K562 (cell line): ENCODE measurements around the gene ITPR2. TPM values are rescaled to one million over a fixed set of nuclear protein-coding genes. Genes with fewer than 3 reads are reported as not detected.

Experiments used
- ATAC-seq: fragments of 200-7000 bp; cut with Tn5 transposase; 3 replicates; pipeline ENCODE4 v1.9.1; 2020; ENCODE audit warnings: moderate library complexity
- BruUV-seq: library from RNA; stranded (reverse); fragments of 400-500 nt; replicated peaks from 2 replicates; lab custom pipeline; 2021; lab: Mats Ljungman, UMichigan
- CTCF ChIA-PET: fragments of 300-600 bp; formaldehyde crosslinking; extraction: SDS; loops from one replicate; lab custom pipeline; 2021; ENCODE audit warnings: low intra/inter-chr PET ratio; lab: Yijun Ruan, JAX
- POLR2A ChIA-PET: fragments of 300-600, 350-650 bp; sonication (Branson Sonifier 250); formaldehyde crosslinking; extraction: SDS; loops from one replicate; lab custom pipeline; 2021; ENCODE audit warnings: antibody characterized with exemption, inconsistent platforms; lab: Yijun Ruan, JAX
- DNase-seq, 4 experiments: peaks; one replicate each; pipeline versions ENCODE4 v3.0.0 to v3.0.0-alpha.2; 2011 to 2018; ENCODE audit warnings: low spot score in 3 of 4, mixed read lengths in 3 of 4; ENCODE audit errors: extremely low read depth in 1 of 4
- FAIRE-seq: peaks from 2 replicates; lab custom pipeline; 2011; peaks lifted over from hg19 to GRCh38; lab: Jason Lieb, UNC
- H2AFZ ChIP-seq: 2 replicates; pipeline ENCODE4 v1.6.0; 2011; ENCODE audit warnings: low read depth, low read length, control low read depth, inconsistent platforms
- H3K27ac ChIP-seq: fragments of 200-600 bp; 3 replicates; pipeline ENCODE4 v1.8.0; 2011; ENCODE audit warnings: low read depth, mild to moderate bottlenecking, control low read depth, inconsistent platforms, low read length, moderate library complexity, mixed read lengths; ENCODE audit errors: extremely low read depth
- H3K27me3 ChIP-seq, 2 experiments: fragments of 300-600 bp in 1 of 2; 2 replicates in 1 of 2; 3 replicates in 1 of 2; pipeline versions ENCODE4 v1.6.0 to v1.8.0; 2011; ENCODE audit warnings: inconsistent platforms in 2 of 2, low read length in 2 of 2, mild to moderate bottlenecking in 1 of 2, mixed read lengths in 1 of 2, moderate library complexity in 1 of 2; ENCODE audit not compliant: control insufficient read depth in 2 of 2, insufficient read depth in 2 of 2
- H3K36me3 ChIP-seq: fragments of 300-600 bp; 3 replicates; pipeline ENCODE4 v1.8.0; 2011; ENCODE audit warnings: mild to moderate bottlenecking, low read length, inconsistent platforms; ENCODE audit not compliant: control insufficient read depth, insufficient read depth
- H3K4me1 ChIP-seq, 2 experiments: fragments of 200-600 bp in 1 of 2; replicated peaks in 1 of 2; 2 replicates in 1 of 2; 3 replicates in 1 of 2; pipeline versions ENCODE4 v1.5.1 to v1.8.0; 2011; ENCODE audit warnings: inconsistent platforms in 2 of 2, low read length in 2 of 2, mild to moderate bottlenecking in 1 of 2, mixed read lengths in 1 of 2, moderate library complexity in 1 of 2; ENCODE audit not compliant: control insufficient read depth in 2 of 2, insufficient read depth in 2 of 2
- H3K4me2 ChIP-seq: 2 replicates; pipeline ENCODE4 v1.6.1; 2011; ENCODE audit warnings: low read length, control low read depth, inconsistent platforms, mixed read lengths; ENCODE audit not compliant: insufficient read depth
- H3K4me3 ChIP-seq: fragments of 200-600 bp; sonication (generic), shearing (Covaris generic); 2 replicates; pipeline ENCODE4 v1.5.1; 2016; ENCODE audit warnings: control low read depth, inconsistent platforms
- H3K79me2 ChIP-seq: fragments of 200-600 bp; 3 replicates; pipeline ENCODE4 v1.8.0; 2011; ENCODE audit warnings: low read length, inconsistent platforms; ENCODE audit not compliant: control insufficient read depth, insufficient read depth
- H3K9ac ChIP-seq, 2 experiments: 2 replicates each; pipeline versions ENCODE4 v1.6.0 to v1.6.1; 2011; ENCODE audit warnings: low read depth in 2 of 2, low read length in 2 of 2, control low read depth in 1 of 2, inconsistent platforms in 1 of 2, mild to moderate bottlenecking in 1 of 2, mixed read lengths in 1 of 2; ENCODE audit not compliant: insufficient read depth in 1 of 2
- H3K9me1 ChIP-seq: one replicate; pipeline ENCODE4 v1.6.0; 2011; ENCODE audit warnings: inconsistent platforms, mild to moderate bottlenecking, low read length, moderate library complexity; ENCODE audit not compliant: control insufficient read depth, insufficient read depth
- H3K9me3 ChIP-seq: replicated peaks from 2 replicates; pipeline ENCODE4 v1.5.1; 2011; ENCODE audit warnings: low read depth, low read length, inconsistent platforms; ENCODE audit not compliant: control insufficient read depth, insufficient read depth
- H4K20me1 ChIP-seq: replicated peaks from 2 replicates; pipeline ENCODE4 v1.6.1; 2011; ENCODE audit warnings: low read length, inconsistent platforms, mixed read lengths; ENCODE audit not compliant: control insufficient read depth, insufficient read depth
- CBX5 ChIP-seq: IDR thresholded peaks from 2 replicates; pipeline ENCODE4 v1.6.1; 2014; ENCODE audit warnings: low read depth, borderline replicate concordance
- KAT7 ChIP-seq: sonication (generic); formaldehyde crosslinking; IDR thresholded peaks from 2 replicates; pipeline ENCODE4 v1.8.0; 2022; ENCODE audit warnings: missing genetic modification reagents, mild to moderate bottlenecking, borderline replicate concordance
- KDM5B ChIP-seq: fragments of 200-600 bp; sonication (generic); IDR thresholded peaks from 2 replicates; pipeline ENCODE4 v1.6.1; 2012; ENCODE audit warnings: low read depth, mild to moderate bottlenecking, moderate library complexity, low read length, control low read depth, inconsistent platforms; ENCODE audit not compliant: insufficient replicate concordance
- THAP12 ChIP-seq: fragments of 250-450 bp; sonication (Bioruptor Pico); IDR thresholded peaks from 2 replicates; pipeline ENCODE4 v1.9.0; 2021; ENCODE audit warnings: mild to moderate bottlenecking, inconsistent platforms
- ZNF764 ChIP-seq: fragments of 250-450 bp; sonication (Bioruptor Pico); IDR thresholded peaks from 2 replicates; pipeline ENCODE4 v1.4.0; 2020; ENCODE audit warnings: low read depth, mild to moderate bottlenecking, moderate library complexity
- WGBS: fragments of 100-300 bp; shearing (Covaris generic); methylation state at CpG from one replicate; pipeline ENCODE4 v1.1.6; 2016; ENCODE audit warnings: low coverage, mixed read lengths; ENCODE audit not compliant: insufficient coverage; ENCODE audit errors: missing lambda C conversion rate; 5-methylcytosine and 5-hydroxymethylcytosine counted together
- in situ Hi-C: fragments of 300-500 bp; cut with MboI; formaldehyde crosslinking; loops from 4 replicates; pipeline ENCODE4 v1.15.0; 2018; ENCODE audit warnings: inconsistent platforms, mixed read lengths
- intact Hi-C: fragments of 100-400 bp; cut with micrococcal nuclease; formaldehyde crosslinking; loops from 2 replicates; pipeline ENCODE4 v1.14.2; 2022
- polyA plus RNA-seq, 8 experiments: library from polyadenylated mRNA; depleted of rRNA in 4 of 8; stranded (reverse) in 5 of 8; unstranded in 3 of 8; fragments of >200 nt; fragmentation: Nextera tagmentation in 2 of 8; fragmentation: Illumina TruSeq in 1 of 8; extraction: Ambion mirVana in 2 of 8; extraction: Trizol in 1 of 8; gene quantifications; 2 replicates each; pipeline versions ENCODE4 v1.2.1 to v1.2.3, GENCODE V29; 2011 to 2014; ENCODE audit warnings: inconsistent platforms in 1 of 8, missing spikeins in 1 of 8
- total RNA-seq, 7 experiments: library from RNA; depleted of rRNA in 6 of 7; stranded (reverse); fragments of >200 nt in 6 of 7; fragmentation: Illumina TruSeq in 2 of 7; extraction: Trizol in 2 of 7; gene quantifications; 2 replicates each; pipeline versions ENCODE4 v1.2.1 to v1.2.3, GENCODE V29; 2011 to 2021; ENCODE audit warnings: low replicate concordance in 1 of 7
- TF ChIP-seq, protein P1 (sequence below): sonication (generic); formaldehyde crosslinking; IDR thresholded peaks from 2 replicates; pipeline ENCODE4 v1.8.0; 2022; ENCODE audit warnings: mild to moderate bottlenecking, missing genetic modification reagents, borderline replicate concordance
- TF ChIP-seq, protein P2 (sequence below), 2 experiments: fragments of 450-650 bp in 1 of 2; IDR thresholded peaks; 2 replicates each; pipeline ENCODE4 v1.6.1; 2011 to 2017; ENCODE audit warnings: low read depth in 2 of 2, antibody characterized with exemption in 1 of 2, borderline replicate concordance in 1 of 2, low read length in 1 of 2, mild to moderate bottlenecking in 1 of 2, mixed read lengths in 1 of 2; ENCODE audit not compliant: control insufficient read depth in 1 of 2
- TF ChIP-seq, protein P3 (sequence below): fragments of 250-450 bp; sonication (Bioruptor Pico); IDR thresholded peaks from 2 replicates; pipeline ENCODE4 v1.6.1; 2021; ENCODE audit warnings: mild to moderate bottlenecking

The ITPR2 gene
- total and polyA plus RNA-seq, 9 of the 15 experiments (the other 6 are each of a cell fraction or from before 2014, with no cell fraction given) = 0.21 to 3.3 (median 0.95) TPM

DNA sequence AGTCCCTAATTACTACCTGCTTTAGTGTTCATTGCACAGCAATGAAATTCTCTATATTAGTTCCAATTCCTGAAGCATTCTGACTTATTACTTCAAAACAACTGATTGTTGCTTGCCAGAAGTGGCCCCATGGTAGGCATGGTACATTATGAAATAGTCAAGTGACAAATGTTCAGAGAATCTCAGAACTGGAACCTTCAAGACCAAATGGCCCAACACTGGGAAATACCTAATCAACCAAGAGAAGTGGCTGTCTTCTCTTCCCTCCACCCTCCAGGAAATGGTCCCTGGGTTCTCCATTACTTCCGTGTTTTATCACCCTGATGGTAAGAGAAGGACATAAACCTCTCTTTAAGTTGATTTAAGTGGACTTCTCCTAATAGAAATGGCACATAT lies 49.9 kb downstream of the ITPR2 start (continued):
- TF ChIP-seq, protein P1, sequence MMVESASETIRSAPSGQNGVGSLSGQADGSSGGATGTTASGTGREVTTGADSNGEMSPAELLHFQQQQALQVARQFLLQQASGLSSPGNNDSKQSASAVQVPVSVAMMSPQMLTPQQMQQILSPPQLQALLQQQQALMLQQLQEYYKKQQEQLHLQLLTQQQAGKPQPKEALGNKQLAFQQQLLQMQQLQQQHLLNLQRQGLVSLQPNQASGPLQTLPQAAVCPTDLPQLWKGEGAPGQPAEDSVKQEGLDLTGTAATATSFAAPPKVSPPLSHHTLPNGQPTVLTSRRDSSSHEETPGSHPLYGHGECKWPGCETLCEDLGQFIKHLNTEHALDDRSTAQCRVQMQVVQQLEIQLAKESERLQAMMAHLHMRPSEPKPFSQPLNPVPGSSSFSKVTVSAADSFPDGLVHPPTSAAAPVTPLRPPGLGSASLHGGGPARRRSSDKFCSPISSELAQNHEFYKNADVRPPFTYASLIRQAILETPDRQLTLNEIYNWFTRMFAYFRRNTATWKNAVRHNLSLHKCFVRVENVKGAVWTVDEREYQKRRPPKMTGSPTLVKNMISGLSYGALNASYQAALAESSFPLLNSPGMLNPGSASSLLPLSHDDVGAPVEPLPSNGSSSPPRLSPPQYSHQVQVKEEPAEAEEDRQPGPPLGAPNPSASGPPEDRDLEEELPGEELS (CRISPR knock-in tag) = no peak
- TF ChIP-seq CBX5 (no peak), KAT7 (CRISPR knock-in tag) (no peak)

GRCh38 chr12:26782372-26783130 lies 50.4 kb downstream of the ITPR2 start:
- Histone ChIP-seq H3K4me1 (no peaks in the 10 kb centered on the region; a peak in 1 of 5 replicates), H3K9me1 (no peaks in the 10 kb centered on the region), H3K27ac (no peak overlapping the region), H3K4me3 (no peak overlapping the region), H3K9ac (no peak overlapping the region), H3K4me2 (no peak overlapping the region), H4K20me1 (no peaks in the 10 kb centered on the region), H3K27me3 (0 out of 5 replicates have a peak, but pooled peaks cover 0 to 2% of the 10 kb centered on the region in 2 experiments)
- FAIRE-seq = no peak
- DNase-seq = no peak
- POLR2A ChIA-PET = no interaction called here
- ATAC-seq = no peak
- CTCF ChIA-PET = no interaction called here
- in situ Hi-C loops = no loop called here
- 2% methylated on average over 3 of the region's 3 CpGs for WGBS
- no TSS peak for BruUV-seq
- TF ChIP-seq ZNF764 (CRISPR knock-in tag) (no peak), KDM5B (no peak), THAP12 (CRISPR knock-in tag) (no peak)
- TF ChIP-seq, protein P2, sequence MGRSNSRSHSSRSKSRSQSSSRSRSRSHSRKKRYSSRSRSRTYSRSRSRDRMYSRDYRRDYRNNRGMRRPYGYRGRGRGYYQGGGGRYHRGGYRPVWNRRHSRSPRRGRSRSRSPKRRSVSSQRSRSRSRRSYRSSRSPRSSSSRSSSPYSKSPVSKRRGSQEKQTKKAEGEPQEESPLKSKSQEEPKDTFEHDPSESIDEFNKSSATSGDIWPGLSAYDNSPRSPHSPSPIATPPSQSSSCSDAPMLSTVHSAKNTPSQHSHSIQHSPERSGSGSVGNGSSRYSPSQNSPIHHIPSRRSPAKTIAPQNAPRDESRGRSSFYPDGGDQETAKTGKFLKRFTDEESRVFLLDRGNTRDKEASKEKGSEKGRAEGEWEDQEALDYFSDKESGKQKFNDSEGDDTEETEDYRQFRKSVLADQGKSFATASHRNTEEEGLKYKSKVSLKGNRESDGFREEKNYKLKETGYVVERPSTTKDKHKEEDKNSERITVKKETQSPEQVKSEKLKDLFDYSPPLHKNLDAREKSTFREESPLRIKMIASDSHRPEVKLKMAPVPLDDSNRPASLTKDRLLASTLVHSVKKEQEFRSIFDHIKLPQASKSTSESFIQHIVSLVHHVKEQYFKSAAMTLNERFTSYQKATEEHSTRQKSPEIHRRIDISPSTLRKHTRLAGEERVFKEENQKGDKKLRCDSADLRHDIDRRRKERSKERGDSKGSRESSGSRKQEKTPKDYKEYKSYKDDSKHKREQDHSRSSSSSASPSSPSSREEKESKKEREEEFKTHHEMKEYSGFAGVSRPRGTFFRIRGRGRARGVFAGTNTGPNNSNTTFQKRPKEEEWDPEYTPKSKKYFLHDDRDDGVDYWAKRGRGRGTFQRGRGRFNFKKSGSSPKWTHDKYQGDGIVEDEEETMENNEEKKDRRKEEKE (IDR thresholded peaks at IDR 0.05; ENCODE audit: borderline replicate concordance in 1 of 2, control insufficient read depth in 1 of 2, low read depth in 2 of 2, low read length in 1 of 2) = no peak
- TF ChIP-seq, protein P3, sequence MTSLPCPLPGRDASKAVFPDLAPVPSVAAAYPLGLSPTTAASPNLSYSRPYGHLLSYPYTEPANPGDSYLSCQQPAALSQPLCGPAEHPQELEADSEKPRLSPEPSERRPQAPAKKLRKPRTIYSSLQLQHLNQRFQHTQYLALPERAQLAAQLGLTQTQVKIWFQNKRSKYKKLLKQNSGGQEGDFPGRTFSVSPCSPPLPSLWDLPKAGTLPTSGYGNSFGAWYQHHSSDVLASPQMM (CRISPR knock-in tag) = no peak
- TF ChIP-seq, all 486 proteins: peak for 0
- intact Hi-C loops = loop anchor here (5.0 kb wide), 1 partner anchor 105 kb away; no protein-coding TSS in a partner anchor
- no peak overlapping the region for H2AFZ ChIP-seq
- H3K36me3 ChIP-seq = no peaks in the 10 kb centered on the region
- no peaks in the 10 kb centered on the region for H3K79me2 ChIP-seq
- no peaks in the 10 kb centered on the region for H3K9me3 ChIP-seq
